Esophagus squamous epithelium (tissue), 4 donors: ENCODE measurements around the gene ERC2.

ENCODE experiments used
- CTCF ChIP-seq, 6 experiments: fragments of 450-650 bp in 4 of 6; fragments of 200-600 bp in 2 of 6; sonication (generic) in 2 of 6; IDR thresholded peaks; one replicate each; pipeline ENCODE4 v1.5.1; 2016 to 2019; ENCODE audit warnings: antibody characterized with exemption in 6 of 6, mild to moderate bottlenecking in 4 of 6, moderate library complexity in 4 of 6
- POLR2A ChIP-seq, 4 donors: fragments of 450-650 bp; IDR thresholded peaks; one replicate each; pipeline ENCODE4 v1.6.1; 2017; ENCODE audit warnings: antibody characterized with exemption in 4 of 4, mild to moderate bottlenecking in 4 of 4, moderate library complexity in 3 of 4

- TF ChIP-seq CTCF (IDR thresholded peaks at IDR 0.05), result no peak
- TF ChIP-seq POLR2A (IDR thresholded peaks at IDR 0.05), result no peak
Measured at GRCh38 chr3:55765906-55766701, 702.2 kb downstream of the ERC2 start.
